ENCODE data around the gene TNRC6C. TPM values are rescaled to one million over a fixed set of nuclear protein-coding genes. Genes with fewer than 3 reads are reported as not detected.

TNRC6C gene
- total RNA-seq, 4 donors from 2014 or later, result 9.7 to 70.1 (median 23.2) TPM

DNA sequence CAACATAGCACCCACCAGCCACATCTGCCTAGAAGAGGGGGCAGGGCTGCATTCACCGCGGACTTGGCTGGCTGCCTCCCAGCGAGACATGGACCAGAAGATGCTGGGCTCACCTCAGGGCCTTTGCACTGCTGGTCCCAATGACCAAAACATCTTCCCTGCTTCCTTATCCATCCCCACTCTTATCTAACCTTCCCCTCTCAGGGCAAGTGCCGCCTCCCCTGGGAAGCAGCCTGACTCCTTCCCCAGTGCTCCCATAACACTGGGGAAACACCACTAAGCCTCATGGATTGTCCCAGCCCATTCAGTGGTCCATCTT, 164.4 kb downstream of the TNRC6C start:
- H3K4me1 ChIP-seq, result peaks cover 0 to 68% (median 45%) of the 10 kb centered on the region in 4 donors
- TF ChIP-seq, protein P1, sequence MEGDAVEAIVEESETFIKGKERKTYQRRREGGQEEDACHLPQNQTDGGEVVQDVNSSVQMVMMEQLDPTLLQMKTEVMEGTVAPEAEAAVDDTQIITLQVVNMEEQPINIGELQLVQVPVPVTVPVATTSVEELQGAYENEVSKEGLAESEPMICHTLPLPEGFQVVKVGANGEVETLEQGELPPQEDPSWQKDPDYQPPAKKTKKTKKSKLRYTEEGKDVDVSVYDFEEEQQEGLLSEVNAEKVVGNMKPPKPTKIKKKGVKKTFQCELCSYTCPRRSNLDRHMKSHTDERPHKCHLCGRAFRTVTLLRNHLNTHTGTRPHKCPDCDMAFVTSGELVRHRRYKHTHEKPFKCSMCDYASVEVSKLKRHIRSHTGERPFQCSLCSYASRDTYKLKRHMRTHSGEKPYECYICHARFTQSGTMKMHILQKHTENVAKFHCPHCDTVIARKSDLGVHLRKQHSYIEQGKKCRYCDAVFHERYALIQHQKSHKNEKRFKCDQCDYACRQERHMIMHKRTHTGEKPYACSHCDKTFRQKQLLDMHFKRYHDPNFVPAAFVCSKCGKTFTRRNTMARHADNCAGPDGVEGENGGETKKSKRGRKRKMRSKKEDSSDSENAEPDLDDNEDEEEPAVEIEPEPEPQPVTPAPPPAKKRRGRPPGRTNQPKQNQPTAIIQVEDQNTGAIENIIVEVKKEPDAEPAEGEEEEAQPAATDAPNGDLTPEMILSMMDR (IDR thresholded peaks at IDR 0.05), result no peak
- no peak for TF ChIP-seq POLR2A (IDR thresholded peaks at IDR 0.05)
- H3K27me3 ChIP-seq, result no peaks in the 10 kb centered on the region
- DNase-seq, result no peak
- H3K27ac ChIP-seq, result peak overlapping the region in 2 of 4 donors; percentile 60 to 99
- peaks cover 0 to 50% (median 0%) of the 10 kb centered on the region in 3 donors for H3K36me3 ChIP-seq
- H3K4me3 ChIP-seq, result no peak overlapping the region
- H3K9me3 ChIP-seq, result no peaks in the 10 kb centered on the region

DNA sequence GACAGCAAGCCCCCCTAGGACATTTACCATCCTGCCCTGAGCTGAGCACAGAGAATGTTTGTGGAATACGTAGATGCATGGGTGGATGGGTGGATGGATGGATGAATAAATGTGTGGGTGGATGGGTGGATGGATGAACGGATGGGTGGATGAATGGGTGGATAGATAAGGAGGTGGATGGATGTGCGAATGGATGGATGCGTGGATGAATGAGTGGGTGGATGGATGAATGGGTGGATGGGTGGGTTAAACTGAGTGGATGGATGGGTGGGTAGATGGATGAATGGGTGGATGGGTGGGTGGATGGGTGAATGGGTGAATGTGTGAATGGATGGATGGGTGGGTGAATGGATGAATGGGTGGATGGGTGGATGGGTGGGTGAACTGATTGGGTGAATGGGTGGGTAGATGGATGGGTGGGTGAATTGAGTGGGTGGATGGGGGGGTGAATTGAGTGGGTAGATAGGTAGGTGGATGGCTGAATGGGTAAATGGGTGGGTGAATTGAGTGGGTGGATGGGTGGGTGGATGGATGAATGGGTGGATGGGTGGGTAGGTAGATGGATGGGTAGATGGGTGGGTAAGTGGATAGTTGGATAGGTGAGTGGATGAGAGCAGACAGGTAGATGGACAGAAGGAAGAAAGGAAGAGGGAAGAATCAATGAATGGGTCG, 164.9 kb downstream of the TNRC6C start:
- peaks cover 0 to 50% (median 0%) of the 10 kb centered on the region in 3 donors for H3K36me3 ChIP-seq
- H3K27ac ChIP-seq, result peak overlapping the region in 3 of 4 donors; percentile 5 to 99 (median 84)
- TF ChIP-seq POLR2A (IDR thresholded peaks at IDR 0.05), result no peak
- TF ChIP-seq, protein P1 (IDR thresholded peaks at IDR 0.05), result no peak

DNA sequence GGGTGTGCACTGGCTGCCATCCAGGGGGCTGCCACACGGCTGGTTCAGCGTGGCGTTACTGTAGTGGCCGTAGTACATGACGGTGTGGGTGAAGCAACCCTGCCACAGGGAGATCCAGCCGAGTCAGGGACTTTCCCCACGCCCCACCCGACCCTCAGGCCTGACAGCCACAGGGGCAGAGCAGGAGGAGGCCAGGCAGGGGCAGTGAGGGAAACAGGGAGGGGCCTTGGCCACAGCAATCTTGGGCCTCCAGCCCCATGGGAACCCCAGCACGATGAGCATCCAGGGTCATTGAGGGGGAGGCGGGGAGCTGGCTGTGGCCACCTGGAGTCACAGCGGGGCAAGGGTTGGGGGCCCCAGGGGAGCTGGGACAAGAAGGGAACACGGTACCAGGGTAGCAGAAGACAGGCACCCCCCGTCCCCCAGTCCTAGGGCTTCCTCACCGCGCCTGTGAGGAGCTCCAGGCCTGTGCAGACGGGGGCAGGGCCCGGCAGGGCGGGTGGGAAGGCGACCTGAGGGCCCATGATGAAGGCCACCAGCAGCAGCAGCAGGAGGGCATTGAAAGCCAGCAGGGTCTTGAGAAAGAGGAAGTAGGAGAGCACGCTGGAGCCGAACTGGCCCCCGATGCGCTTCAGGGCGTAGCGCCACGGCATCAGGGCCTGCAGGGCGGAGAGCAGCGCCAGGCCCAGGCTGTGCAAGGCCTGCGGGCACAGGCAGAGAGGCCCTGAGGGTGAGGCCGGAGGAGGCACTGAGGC, 165.8 kb downstream of the TNRC6C start:
- Histone ChIP-seq H3K36me3 (peaks cover 0 to 46% (median 0%) of the 10 kb centered on the region in 3 donors), H3K27me3 (no peaks in the 10 kb centered on the region), H3K27ac (peak overlapping the region; percentile 84 to 99 (median 90)), H3K4me1 (peaks cover 4 to 70% (median 50%) of the 10 kb centered on the region in 4 donors), H3K4me3 (peak overlapping the region in 1 of 4 donors; percentile 97), H3K9me3 (no peaks in the 10 kb centered on the region)
- peak in 2 of 3 donors; percentile 83 to 88 for DNase-seq
- no peak for TF ChIP-seq POLR2A (IDR thresholded peaks at IDR 0.05)
- TF ChIP-seq, protein P1 (IDR thresholded peaks at IDR 0.05), result no peak

More for the DNA sequence above, 164.9 kb downstream of the TNRC6C start:
- H3K4me1 ChIP-seq, result peaks cover 0 to 69% (median 44%) of the 10 kb centered on the region in 4 donors
- DNase-seq, result no peak
- no peaks in the 10 kb centered on the region for H3K27me3 ChIP-seq
- H3K9me3 ChIP-seq, result no peaks in the 10 kb centered on the region
- no peak overlapping the region for H3K4me3 ChIP-seq

DNA sequence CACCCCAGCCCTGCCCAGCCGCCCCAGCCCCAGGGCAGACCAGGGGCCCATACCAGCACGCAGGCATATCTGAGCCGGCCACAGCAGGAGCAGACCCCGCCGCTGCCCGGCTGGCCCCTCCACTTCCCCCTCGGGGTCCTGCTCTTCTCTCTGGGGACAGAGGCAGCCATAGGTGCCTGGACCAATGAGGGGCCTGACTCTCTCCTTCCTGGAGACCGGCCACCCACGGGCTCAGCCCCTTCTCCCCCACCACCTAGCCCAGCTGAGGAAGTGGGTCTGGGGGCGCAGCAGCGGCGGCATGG, 166.3 kb downstream of the TNRC6C start:
- TF ChIP-seq POLR2A (IDR thresholded peaks at IDR 0.05), result no peak
- TF ChIP-seq, protein P1 (IDR thresholded peaks at IDR 0.05), result no peak
- peak overlapping the region; percentile 84 to 99 (median 90) for H3K27ac ChIP-seq
- H3K27me3 ChIP-seq, result no peaks in the 10 kb centered on the region
- H3K36me3 ChIP-seq, result peaks cover 0 to 46% (median 0%) of the 10 kb centered on the region in 3 donors
- peaks cover 7 to 75% (median 55%) of the 10 kb centered on the region in 4 donors for H3K4me1 ChIP-seq
- H3K9me3 ChIP-seq, result no peaks in the 10 kb centered on the region
- DNase-seq, result no peak
- peak overlapping the region in 2 of 4 donors; percentile 59 to 97 for H3K4me3 ChIP-seq

DNA sequence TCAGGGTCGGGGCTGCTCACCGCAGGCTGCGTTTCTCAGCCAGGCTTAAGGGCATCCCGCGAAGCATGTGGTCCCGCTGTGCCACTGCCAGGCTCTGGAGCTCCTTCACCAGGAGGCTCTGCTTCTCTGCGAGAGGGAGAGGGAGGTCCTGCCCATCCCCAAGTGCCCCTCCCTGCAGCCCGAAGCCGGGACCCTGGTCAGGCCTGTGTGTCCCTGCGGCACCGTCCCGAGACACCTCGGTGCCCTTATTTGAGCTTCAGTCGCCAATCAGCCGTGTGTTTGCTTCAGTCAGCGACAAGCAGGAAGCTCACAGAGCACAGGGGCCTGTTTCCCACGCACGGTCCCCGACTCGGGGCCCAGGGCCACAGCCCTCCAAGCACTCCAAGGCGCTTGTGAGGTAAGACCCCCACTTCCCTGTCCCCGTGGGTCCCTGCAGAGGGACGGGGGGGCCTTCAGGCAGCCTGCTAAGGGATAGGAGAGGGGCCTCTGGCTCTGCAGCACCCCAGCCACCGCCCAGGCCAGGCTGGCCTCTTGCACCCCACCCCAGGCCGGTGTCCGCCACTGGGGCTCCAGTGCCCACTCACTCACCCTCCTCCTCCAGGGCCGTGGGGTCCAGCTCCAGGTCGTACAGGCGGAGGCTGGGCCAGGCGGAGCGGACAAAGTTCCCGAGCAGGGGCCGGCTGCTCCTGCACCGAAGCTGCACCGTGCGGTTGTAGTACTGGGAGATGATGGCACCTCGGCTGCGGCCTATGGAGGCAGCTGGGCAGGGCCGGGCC, 166.8 kb downstream of the TNRC6C start:
- Histone ChIP-seq H3K27ac (peak overlapping the region; percentile 84 to 99 (median 90)), H3K4me1 (peaks cover 7 to 80% (median 58%) of the 10 kb centered on the region in 4 donors), H3K4me3 (peak overlapping the region in 3 of 4 donors; percentile 59 to 97 (median 95)), H3K36me3 (peaks cover 0 to 46% (median 0%) of the 10 kb centered on the region in 3 donors), H3K9me3 (no peaks in the 10 kb centered on the region), H3K27me3 (no peaks in the 10 kb centered on the region)
- peak in 2 of 3 donors; percentile 59 to 69 for DNase-seq
- TF ChIP-seq POLR2A (IDR thresholded peaks at IDR 0.05), result no peak
- TF ChIP-seq, protein P1 (IDR thresholded peaks at IDR 0.05), result no peak
